SKM-1 treated with dmso at 0.1 percent for 144 hours (cell line): Measurements from ENCODE around the gene FUNDC1.

Source experiments
- DNase-seq: peaks from one replicate; lab custom pipeline; 2025; ENCODE audit not compliant: unreplicated experiment; lab: John Stamatoyannopoulos, UW

Gene FUNDC1

GRCh38 chrX:44482575-44482974, 60.1 kb downstream of the FUNDC1 start:
- DNase-seq: no peak

DNA sequence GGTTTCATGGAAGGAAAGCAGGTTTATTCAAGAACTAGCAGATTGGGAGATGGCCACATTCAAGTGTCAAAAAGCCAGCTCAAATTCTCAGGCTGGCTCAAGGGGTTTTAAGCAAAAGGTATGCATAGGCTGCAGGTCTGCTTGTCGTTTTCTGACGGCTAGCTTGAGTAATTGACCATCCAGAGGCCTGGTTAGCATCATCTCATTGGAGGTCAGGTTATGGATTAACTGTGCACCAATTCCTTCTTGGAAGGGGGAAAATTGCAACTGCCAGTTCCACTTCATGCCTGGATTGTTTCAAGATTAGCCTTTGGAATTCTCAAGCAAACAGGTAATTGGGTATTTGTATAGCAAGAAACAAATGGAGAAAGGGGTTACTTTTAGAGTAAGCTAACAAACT, 62.1 kb downstream of the FUNDC1 start:
- no peak for DNase-seq

GRCh38 chrX:44474410-44474809, 68.2 kb downstream of the FUNDC1 start:
- no peak for DNase-seq
